ENCODE measurements around the gene ZIC5.

ZIC5 gene

GRCh38 chr13:99970651-99971575 is 654 bp downstream of the ZIC5 start:
- no peak for DNase-seq (ENCODE audit: extremely low spot score)
- no peak for TF ChIP-seq CTCF (IDR thresholded peaks at IDR 0.05; ENCODE audit: control extremely low read depth, extremely low read depth, low read depth, missing control alignments)
- CTCF ChIA-PET = no interaction called here
- POLR2A ChIA-PET = no interaction called here

- TF ChIP-seq CTCF (IDR thresholded peaks at IDR 0.05; ENCODE audit: control extremely low read depth, extremely low read depth, low read depth, missing control alignments) = no peak
- DNase-seq (ENCODE audit: extremely low spot score) = no peak
- POLR2A ChIA-PET = no interaction called here
- CTCF ChIA-PET = no interaction called here
These were observed 1.5 kb downstream of the ZIC5 start for GRCh38 chr13:99969919-99970650.

GRCh38 chr13:99969453-99969918 is 2.1 kb downstream of the ZIC5 start:
- ChIA-PET POLR2A (no interaction called here), CTCF (no interaction called here)
- DNase-seq (ENCODE audit: extremely low spot score) = no peak
- no peak for TF ChIP-seq CTCF (IDR thresholded peaks at IDR 0.05; ENCODE audit: control extremely low read depth, extremely low read depth, low read depth, missing control alignments)

GRCh38 chr13:99968521-99969452 is 2.8 kb downstream of the ZIC5 start:
- no peak for DNase-seq (ENCODE audit: extremely low spot score)
- ChIA-PET CTCF (no interaction called here), POLR2A (no interaction called here)
- TF ChIP-seq CTCF (IDR thresholded peaks at IDR 0.05; ENCODE audit: control extremely low read depth, extremely low read depth, low read depth, missing control alignments) = no peak

- no peak for DNase-seq (ENCODE audit: extremely low spot score)
- no peak for TF ChIP-seq CTCF (IDR thresholded peaks at IDR 0.05; ENCODE audit: control extremely low read depth, extremely low read depth, low read depth, missing control alignments)
- ChIA-PET POLR2A (no interaction called here), CTCF (interaction anchor here (1.0 kb wide), 2 partner anchors 10 to 13 kb away, joined by 3 read pairs; partner anchors contain the start of gene ZIC2)
These were observed 3.6 kb downstream of the ZIC5 start for GRCh38 chr13:99967869-99968520.
